Mesothelial cell of epicardium (in vitro differentiated cells): ENCODE data around the gene RAB31. TPM values are rescaled to one million over a fixed set of nuclear protein-coding genes. Genes with fewer than 3 reads are reported as not detected.

Source experiments
- DNase-seq, 2 experiments: peaks; one replicate each; pipeline ENCODE4 v3.0.0; 2021; ENCODE audit warnings: low spot score in 2 of 2; ENCODE audit not compliant: unreplicated experiment in 2 of 2
- H3K27ac Mint-ChIP-seq: 2 replicates; pipeline ENCODE4 v1.8.0; 2021; ENCODE audit warnings: mixed read lengths
- H3K27me3 Mint-ChIP-seq: 2 replicates; pipeline ENCODE4 v1.8.0; 2021; ENCODE audit warnings: low read depth, mixed read lengths
- H3K36me3 Mint-ChIP-seq: 2 replicates; pipeline ENCODE4 v1.8.0; 2021; ENCODE audit warnings: mixed read lengths
- H3K4me1 Mint-ChIP-seq: 2 replicates; pipeline ENCODE4 v1.8.0; 2021; ENCODE audit warnings: mixed read lengths
- H3K4me3 Mint-ChIP-seq: 2 replicates; pipeline ENCODE4 v1.8.0; 2021; ENCODE audit warnings: mild to moderate bottlenecking, moderate library complexity, mixed read lengths
- H3K9me3 Mint-ChIP-seq: 2 replicates; pipeline ENCODE4 v1.8.0; 2021; ENCODE audit warnings: mixed read lengths
- CTCF ChIP-seq: fragments of 200-600 bp; sonication (generic); IDR thresholded peaks from one replicate; pipeline ENCODE4 v1.5.0; 2021; ENCODE audit warnings: antibody characterized with exemption; ENCODE audit not compliant: unreplicated experiment
- total RNA-seq: library from RNA; stranded (reverse); gene quantifications from 3 replicates; pipeline ENCODE4 v1.2.1, GENCODE V29; 2021

Gene RAB31
- total RNA-seq, 1 donor from 2014 or later: 21.8 TPM

GRCh38 chr18:9700261-9700796, 7.8 kb upstream of the RAB31 start:
- H3K4me1 Mint-ChIP-seq: peaks cover 11% of the 10 kb centered on the region
- H3K4me3 Mint-ChIP-seq: no peak overlapping the region
- DNase-seq: no peak
- H3K9me3 Mint-ChIP-seq: no peaks in the 10 kb centered on the region
- H3K27ac Mint-ChIP-seq: peak overlapping the region; percentile 65
- H3K36me3 Mint-ChIP-seq: no peaks in the 10 kb centered on the region
- no peaks in the 10 kb centered on the region for H3K27me3 Mint-ChIP-seq
- TF ChIP-seq CTCF: no peak

DNA sequence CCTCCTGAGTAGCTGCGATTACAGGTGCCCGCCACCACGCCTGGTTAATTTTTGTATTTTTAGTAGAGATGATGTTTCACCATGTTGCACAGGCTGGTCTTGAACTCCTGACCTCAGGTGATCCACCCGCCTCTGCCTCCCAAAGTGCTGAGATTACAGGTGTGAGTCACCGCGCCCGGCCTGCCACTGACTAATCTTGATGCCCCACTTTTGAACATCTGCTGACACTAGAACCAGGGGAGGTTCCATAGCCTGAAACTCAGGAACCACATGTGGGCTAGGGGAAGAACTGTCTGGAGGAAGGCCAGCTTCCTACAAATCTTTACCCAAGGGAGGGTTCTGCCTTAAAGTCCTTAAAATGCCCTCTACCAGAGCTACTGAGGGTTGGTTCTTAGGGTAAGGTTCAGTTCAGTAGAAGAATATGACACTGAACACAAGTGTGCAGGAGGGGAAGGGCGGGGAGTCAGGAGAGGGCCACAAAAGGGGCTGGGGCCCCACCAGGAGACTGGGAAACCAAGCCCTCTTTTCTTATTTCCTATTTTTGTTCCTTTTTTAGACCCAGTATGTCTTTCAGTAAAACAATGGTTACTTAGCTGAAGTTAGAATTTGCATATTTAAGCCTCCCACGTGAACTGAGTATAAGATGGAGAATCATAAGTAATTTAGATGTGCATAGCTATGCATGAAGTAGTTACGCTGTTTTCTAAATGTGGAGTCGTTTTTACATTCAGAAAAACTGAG, 6.3 kb upstream of the RAB31 start:
- Mint-ChIP-seq H3K4me3 (no peak overlapping the region), H3K9me3 (no peaks in the 10 kb centered on the region), H3K36me3 (no peaks in the 10 kb centered on the region), H3K4me1 (peaks cover 11% of the 10 kb centered on the region), H3K27me3 (peaks cover 3% of the 10 kb centered on the region), H3K27ac (no peak overlapping the region)
- no peak for DNase-seq
- TF ChIP-seq CTCF: no peak

GRCh38 chr18:9704233-9705118, 3.6 kb upstream of the RAB31 start:
- Mint-ChIP-seq H3K36me3 (no peaks in the 10 kb centered on the region), H3K9me3 (no peaks in the 10 kb centered on the region), H3K27ac (no peak overlapping the region), H3K4me1 (peaks cover 27% of the 10 kb centered on the region), H3K4me3 (no peak overlapping the region), H3K27me3 (peaks cover 13% of the 10 kb centered on the region)
- DNase-seq: no peak
- no peak for TF ChIP-seq CTCF

- Mint-ChIP-seq H3K9me3 (no peaks in the 10 kb centered on the region), H3K27ac (no peak overlapping the region), H3K4me3 (no peak overlapping the region), H3K36me3 (no peaks in the 10 kb centered on the region), H3K4me1 (peaks cover 31% of the 10 kb centered on the region), H3K27me3 (peaks cover 20% of the 10 kb centered on the region)
- no peak for DNase-seq
- TF ChIP-seq CTCF: no peak
Observed at GRCh38 chr18:9705183-9705829, 2.8 kb upstream of the RAB31 start.

DNA sequence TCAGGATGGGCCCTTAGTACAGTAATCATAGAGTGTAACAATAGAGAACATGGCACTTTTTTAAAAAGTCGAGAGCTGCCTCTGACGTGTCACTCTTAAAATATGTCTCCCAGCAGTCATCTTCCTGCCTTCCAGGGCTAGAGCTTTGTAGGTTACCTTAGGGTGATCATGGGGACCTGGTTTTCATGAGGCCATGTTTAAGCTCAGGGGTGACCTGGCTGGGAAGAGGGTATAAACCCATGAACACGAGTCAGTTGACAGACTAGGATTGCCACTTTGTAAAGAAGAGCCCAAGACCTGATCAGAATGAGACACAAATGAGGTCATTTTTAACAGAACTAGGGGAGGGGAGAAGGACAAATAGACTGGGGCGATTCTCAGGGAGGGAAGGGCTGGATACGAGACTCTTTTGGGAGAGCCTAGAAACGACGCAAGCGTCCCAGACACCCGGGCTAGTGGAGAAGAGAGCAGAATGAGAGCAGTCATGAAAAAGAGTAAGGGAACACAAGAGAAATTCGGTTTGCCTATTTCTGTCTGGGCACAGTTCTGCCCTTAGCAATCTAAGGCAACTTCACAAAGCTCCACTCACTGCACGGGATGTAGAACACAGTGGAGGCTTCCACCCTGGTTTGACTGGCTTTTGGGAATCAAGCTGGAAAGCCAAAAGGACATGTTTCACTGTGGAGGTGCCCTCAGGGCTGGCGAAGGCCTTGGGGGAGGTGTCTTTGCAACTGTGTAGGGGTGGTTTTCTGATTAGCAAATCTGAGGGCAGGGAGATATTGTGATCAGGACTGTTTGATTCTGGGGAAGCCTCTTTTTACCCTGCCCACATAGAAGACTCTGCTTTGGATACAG, 1.8 kb upstream of the RAB31 start:
- peak overlapping the region; percentile 27 for H3K4me3 Mint-ChIP-seq
- peaks cover 20% of the 10 kb centered on the region for H3K27me3 Mint-ChIP-seq
- H3K4me1 Mint-ChIP-seq: peaks cover 27% of the 10 kb centered on the region
- H3K27ac Mint-ChIP-seq: no peak overlapping the region
- no peaks in the 10 kb centered on the region for H3K36me3 Mint-ChIP-seq
- DNase-seq: no peak
- no peaks in the 10 kb centered on the region for H3K9me3 Mint-ChIP-seq
- no peak for TF ChIP-seq CTCF
